Measurements from ENCODE around the gene C9orf43.

- no peak for TF ChIP-seq EP300 (IDR thresholded peaks at IDR 0.05)
- TF ChIP-seq POLR2A (IDR thresholded peaks at IDR 0.05): no peak
- TF ChIP-seq POLR2AphosphoS5 (IDR thresholded peaks at IDR 0.05): no peak
Observed at GRCh38 chr9:113479174-113479621, 68.7 kb downstream of the C9orf43 start.

All from suprapubic skin (tissue), 4 donors.